HEK293T (cell line): ENCODE results near the gene RD3L.

Source experiments
- BHLHE40 ChIP-seq: fragments of 450-650 bp; IDR thresholded peaks from 2 replicates; pipeline ENCODE4 v1.6.1; 2016; ENCODE audit warnings: mild to moderate bottlenecking, moderate library complexity, borderline replicate concordance
- CTBP1 ChIP-seq: fragments of 450-650 bp; IDR thresholded peaks from 2 replicates; pipeline ENCODE4 v1.6.1; 2016; ENCODE audit warnings: borderline replicate concordance
- FOXA1 ChIP-seq: fragments of 450-650 bp; IDR thresholded peaks from 2 replicates; pipeline ENCODE4 v1.6.1; 2016; ENCODE audit warnings: mild to moderate bottlenecking
- L3MBTL2 ChIP-seq: fragments of 450-650 bp; conservative IDR thresholded peaks from 2 replicates; pipeline ENCODE4 v1.6.1; 2016; ENCODE audit warnings: mild to moderate bottlenecking
- NFRKB ChIP-seq: fragments of 450-650 bp; IDR thresholded peaks from 2 replicates; pipeline ENCODE4 v1.6.1; 2016; ENCODE audit warnings: mild to moderate bottlenecking, moderate library complexity
- SP1 ChIP-seq: fragments of 450-650 bp; IDR thresholded peaks from 2 replicates; pipeline ENCODE4 v1.6.1; 2017
- TARDBP ChIP-seq: fragments of 450-650 bp; IDR thresholded peaks from 2 replicates; pipeline ENCODE4 v1.6.1; 2016
- ZNF384 ChIP-seq: fragments of 450-650 bp; IDR thresholded peaks from 2 replicates; pipeline ENCODE4 v1.6.1; 2016

GRCh38 chr14:103899833-103900232 lies 42.5 kb downstream of the RD3L start:
- TF ChIP-seq BHLHE40 (no peak), CTBP1 (no peak), ZNF384 (no peak), NFRKB (no peak), L3MBTL2 (no peak), TARDBP (no peak), FOXA1 (no peak), SP1 (no peak)
